G401.6 (cell line): ENCODE results near the gene HEATR1.
A peak's percentile ranks its signal among the peaks of the same experiment; 100 is the strongest.
"Not testable (repeated sequence)": the region's sequence is repeated elsewhere in the genome, so short reads cannot be mapped to it uniquely, and the experiment has no call there.

Source experiments
- FAIRE-seq: peaks from 2 replicates; lab custom pipeline; 2012; peaks lifted over from hg19 to GRCh38; lab: Jason Lieb, UNC

HEATR1 gene

GRCh38 chr1:236603991-236604904 is at the start of gene HEATR1:
Gene HEATR1, minus strand, starts transcription at chr1:236604516. Its CDS starts 421 bp downstream, at chr1:236604095.
- peak; percentile 95 for FAIRE-seq

- FAIRE-seq = no peak
These were observed 40.8 kb upstream of the HEATR1 start for GRCh38 chr1:236645016-236645680.

- no peak for FAIRE-seq
These were observed 38.4 kb upstream of the HEATR1 start for GRCh38 chr1:236642763-236643162.

DNA sequence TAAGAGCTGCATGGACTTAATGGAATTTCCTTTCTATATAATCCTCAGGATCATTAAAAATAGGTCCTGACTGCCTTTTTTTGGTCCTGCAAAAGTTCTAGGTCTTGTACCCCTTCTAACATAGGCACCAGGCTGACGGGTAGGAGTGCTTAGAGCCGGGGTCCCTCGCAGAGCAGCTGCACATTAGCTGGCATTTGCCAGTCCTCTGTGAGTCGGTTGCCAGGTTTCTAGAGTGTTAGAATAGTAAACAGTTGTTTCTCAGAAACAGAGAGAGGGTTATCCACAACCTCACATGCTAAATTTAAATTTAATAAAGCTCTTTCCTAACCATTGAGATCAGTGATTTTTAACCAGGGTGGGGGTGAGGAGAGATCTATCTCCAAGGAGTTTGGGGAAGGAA is 35.4 kb upstream of the HEATR1 start:
- FAIRE-seq = no peak

DNA sequence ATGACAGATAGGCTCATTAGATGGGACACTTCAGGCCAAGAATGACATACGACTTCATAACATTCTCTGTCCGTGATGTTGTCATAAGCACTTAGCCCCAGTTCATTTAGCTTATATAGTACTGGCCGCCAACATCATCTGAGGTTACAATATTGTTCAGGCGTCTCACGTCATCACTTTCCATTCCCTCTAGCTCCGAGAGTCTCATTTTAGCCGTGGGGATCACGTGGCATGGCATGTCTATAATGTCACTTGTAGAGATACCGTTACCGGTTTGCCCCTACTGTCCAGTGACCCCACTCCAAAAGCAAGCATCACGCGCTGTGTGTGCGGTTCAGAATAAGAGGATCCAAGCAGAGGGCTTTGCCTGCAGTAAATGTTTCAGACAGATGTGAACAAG is 34.6 kb upstream of the HEATR1 start:
- FAIRE-seq = no peak

- no peak for FAIRE-seq
These were observed 31.7 kb upstream of the HEATR1 start for GRCh38 chr1:236636017-236636416.

- no peak for FAIRE-seq
These were observed 23.6 kb upstream of the HEATR1 start for GRCh38 chr1:236627727-236628408.

DNA sequence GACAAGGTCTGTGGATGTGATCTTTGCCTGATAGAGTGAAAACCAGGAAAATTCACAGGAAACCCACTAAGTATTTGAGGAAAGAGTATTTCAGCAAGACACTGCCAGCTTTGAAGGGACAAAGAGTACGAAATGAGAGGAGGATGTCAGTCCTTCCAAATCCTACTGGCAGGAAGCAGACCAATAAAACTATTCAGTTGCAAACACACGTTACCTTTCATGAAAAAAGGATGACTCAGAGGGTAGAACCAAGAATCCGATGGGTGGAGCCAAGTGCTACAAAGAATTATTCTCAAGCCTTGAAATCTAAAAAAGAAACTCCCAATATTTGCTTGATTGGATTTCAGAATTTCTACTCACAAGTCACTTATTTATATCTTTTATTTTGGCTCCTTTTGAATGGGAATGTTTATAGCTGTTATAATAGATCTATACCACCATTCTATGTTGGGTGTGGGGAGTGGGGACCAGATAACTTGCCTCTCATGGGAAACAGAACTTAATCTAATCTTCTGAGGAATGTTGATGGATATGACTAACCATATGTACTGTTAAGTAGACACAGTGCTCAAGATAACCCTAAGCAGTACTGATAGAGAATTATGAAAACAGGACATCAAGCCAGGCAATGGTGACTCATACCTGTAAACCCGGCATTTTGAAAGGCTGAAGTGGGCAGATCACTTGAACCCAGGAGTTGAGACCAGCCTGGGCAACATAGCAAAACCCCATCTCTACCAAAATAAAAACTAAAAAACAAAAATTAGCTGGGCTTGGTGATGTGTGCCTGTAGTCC is 19.3 kb upstream of the HEATR1 start:
- FAIRE-seq = no peak

DNA sequence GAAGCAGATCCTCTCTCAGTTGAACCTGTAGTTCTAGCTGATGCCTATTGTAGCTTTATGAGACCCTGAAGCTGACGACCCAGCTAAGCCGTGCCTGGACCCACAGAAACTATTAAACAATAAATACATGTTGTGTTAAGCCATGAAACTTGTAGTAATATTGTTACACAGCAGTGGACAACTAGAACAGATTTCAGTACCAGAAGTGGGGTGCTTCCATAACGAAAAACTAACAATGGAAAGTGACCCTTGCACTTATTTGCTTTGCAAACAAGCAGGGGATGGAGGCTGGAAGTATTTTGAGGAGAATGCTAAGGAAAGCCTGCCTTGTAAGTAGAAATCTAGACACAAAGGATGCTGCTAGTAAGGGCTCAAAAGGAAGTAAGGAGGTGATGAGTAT is 18.1 kb upstream of the HEATR1 start:
- no peak for FAIRE-seq

DNA sequence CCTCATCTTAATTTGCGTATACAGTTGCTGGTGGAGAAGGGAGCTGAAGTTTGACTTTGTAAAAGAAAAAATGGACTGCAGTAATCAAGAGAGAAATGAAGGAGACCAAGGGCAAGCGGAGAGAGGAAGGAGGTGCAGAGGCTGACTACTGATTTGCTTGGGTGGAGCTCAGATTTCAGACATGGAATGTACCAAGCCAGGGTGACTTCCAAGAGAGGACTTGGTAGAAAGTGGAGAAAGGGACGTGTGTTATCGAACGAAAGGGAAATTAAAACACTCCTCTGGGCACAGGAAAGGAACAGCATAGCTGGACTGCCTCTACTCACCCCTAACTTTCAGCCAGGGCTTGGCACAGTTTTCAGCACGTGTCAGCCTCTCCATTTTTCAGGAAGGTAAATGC is 15.1 kb upstream of the HEATR1 start:
- no peak for FAIRE-seq

DNA sequence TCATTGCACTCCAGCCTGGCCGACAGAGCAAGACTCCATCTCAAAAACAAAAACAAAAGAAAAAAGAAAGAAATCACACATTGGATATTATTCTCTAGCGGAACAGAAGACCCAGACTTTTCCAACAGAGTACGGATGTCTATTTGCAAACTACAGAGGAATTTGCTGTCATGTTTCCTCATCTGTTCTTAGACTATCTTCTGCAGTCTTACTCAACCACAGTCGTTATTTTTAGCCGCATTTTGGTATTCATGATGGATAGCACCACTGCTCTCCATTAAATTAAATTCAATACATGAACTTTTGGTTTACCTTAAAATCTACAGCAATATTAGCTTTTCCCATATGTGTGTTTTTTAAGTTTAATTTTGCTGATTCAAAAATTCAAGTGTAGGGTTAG is 14.2 kb upstream of the HEATR1 start:
- FAIRE-seq = no peak

- no peak for FAIRE-seq
These were observed 11.3 kb upstream of the HEATR1 start for GRCh38 chr1:236615399-236616148.

- no peak for FAIRE-seq
These were observed 8.0 kb upstream of the HEATR1 start for GRCh38 chr1:236612349-236612748.

DNA sequence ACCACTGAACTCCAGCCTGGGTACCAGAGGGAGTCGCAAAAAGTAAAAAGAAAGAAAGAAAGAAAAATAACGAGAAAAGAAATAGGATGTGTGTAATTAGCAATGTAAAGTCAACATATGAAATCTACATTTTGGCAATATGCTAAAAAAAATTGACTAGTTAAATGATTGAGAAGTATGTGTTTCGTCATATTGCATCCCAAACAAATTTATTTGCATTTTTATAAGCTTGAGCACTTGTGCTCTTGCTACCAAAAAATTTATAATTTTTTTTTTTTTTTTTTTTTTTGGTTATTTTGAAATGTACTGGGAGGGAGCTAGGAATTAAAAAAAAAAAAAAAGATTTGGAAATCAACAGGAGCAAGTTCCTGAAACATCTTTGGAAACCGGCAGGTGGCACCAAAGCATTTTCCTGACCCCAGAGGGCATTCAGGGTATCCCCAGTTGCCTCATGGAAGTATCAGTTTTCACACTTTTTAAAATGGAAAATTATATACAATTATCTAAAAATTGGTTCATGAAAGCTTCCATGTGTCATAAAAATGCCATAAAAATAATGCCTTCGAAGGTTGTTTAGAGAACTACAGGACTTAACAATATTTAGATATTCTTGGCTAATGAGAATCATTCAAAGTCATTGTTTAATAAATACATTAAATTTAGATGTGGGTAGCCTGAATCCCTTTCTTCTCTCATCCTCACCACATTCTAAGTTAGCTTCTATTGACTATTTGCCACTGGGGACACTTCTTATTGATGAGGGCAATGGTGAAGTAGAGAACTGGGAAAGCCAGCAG is 4.8 kb upstream of the HEATR1 start:
- peak; percentile 93 for FAIRE-seq

DNA sequence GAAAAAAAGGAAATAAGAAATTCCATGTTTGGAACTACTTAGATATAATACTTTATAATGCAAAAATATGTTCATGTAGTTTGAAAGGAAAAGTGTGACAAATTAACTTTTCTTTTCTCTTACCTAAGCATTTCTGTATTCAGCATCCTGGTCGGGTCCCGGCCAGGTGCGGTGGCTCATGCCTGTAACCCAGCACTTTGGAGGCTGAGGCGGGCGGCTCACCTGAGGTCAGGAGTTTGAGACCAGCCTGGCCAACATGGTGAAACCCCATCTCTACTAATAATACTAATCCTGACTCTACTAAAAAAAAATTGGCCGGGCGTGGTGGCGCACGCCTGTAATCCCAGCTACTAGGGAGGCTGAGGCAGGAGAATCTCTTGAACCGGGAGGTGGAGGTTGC is 3.3 kb upstream of the HEATR1 start:
- not testable (repeated sequence) for FAIRE-seq

DNA sequence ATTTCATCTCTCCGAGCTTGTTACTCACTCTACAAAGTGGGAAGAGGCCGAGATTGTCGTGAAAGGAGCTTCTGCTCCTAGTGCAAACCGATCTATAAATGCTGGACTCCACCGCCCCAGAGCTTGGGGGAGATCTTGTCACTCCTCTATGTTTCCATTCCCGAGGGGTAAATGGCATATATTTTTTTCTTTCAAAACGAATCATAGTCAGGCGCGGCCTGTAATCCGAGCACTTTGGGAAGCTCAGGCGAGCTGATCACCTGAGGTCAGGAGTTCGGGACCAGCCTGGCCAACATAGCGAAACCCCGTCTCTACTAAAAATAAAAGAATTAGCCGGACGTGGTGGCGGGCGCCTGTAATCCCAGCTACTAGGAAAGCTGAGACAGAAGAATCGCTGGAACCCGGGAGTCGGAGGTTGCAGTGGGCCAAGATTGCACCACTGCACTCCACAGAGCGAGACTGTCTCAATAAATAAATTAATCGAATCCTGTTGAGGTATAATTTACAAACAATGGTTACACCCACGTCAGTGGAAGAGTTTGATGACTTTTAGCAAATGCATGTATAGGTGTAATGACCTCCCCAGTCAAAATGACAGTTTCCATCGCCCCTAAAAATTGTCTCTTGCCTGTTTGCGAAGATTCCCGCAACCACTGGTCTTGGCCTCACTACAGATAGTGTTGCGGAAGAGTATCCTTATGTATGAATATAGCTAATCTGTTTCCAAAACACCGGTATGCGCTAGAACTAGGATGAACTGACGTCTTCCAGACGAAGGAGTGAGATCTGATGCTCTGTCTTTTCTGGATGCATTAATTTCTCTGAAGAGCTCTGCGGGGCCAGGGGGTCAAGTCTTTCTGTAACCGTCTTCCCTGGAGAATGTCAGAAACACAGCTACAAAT is 840 bp upstream of the HEATR1 start:
- FAIRE-seq = no peak

DNA sequence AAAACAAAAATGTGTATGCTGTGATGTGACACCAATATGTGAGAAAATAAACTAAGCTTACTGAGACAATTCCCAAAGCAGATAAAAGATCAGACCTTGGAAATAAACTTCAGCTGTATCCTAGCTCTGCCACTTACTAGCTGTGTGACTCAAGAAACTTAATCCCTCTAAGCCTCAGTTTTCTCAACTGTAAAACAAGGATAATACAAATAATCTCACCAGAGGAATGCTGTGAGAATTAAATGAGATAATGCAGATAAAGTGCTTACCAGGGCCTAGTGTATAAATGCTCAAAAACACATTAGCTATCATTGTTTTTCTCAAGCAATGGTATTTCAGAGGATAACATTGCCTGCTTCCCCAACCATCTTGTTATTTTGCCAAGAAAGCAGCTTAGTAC is 2.1 kb downstream of the HEATR1 start:
- FAIRE-seq = no peak

DNA sequence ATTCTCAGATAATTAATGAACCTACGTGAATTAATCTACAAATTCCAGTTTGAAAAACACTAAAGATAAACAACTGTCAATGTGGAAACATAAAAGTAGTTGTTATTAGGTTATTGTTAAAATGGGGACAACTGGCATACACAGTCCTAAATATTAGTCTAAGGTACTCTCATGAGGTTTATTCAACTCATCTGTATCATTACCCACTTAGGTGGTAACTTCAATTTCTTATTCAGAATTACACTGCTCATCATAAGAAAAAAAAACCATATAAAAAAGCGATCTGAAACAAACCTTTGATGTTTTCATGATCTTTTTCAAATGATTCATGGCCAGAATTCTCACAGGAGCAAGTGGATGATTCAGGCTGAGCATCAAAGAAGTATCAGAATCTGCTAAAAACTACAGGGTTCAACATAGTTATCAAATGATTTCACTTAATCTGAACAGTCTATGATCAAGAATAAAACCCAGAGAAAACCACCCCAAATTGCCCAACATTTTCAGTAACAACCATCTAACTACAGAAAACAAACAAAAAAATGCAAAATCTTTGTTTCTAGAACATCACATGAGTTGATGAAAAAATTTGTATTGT is 13.7 kb downstream of the HEATR1 start:
- FAIRE-seq = no peak

DNA sequence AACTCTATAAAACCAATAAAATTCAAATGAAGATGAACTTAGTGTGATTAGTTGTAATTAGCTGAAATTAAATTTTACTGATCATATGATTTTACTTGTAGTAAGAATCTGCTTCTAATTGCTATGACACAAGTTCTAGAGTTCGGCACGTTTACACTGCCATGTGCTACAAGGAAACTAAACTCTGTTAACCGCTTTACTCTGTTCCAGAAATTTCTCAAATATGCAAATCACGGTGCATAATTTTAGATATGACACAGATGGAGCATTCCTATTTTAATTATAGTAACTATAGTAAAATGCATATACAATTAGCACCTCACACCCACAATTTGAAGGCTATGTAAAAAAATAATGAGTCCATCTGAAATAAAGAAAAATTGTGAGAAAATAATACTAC is 14.8 kb downstream of the HEATR1 start:
- no peak for FAIRE-seq
